ENCODE results near the gene ZNF790. TPM values are rescaled to one million over a fixed set of nuclear protein-coding genes. Genes with fewer than 3 reads are reported as not detected.

ZNF790 gene
- total and polyA plus RNA-seq, 2 of the 13 experiments (the other 11 are each of a cell fraction or from before 2014, with no cell fraction given) = 1.3 to 5.3 TPM

DNA sequence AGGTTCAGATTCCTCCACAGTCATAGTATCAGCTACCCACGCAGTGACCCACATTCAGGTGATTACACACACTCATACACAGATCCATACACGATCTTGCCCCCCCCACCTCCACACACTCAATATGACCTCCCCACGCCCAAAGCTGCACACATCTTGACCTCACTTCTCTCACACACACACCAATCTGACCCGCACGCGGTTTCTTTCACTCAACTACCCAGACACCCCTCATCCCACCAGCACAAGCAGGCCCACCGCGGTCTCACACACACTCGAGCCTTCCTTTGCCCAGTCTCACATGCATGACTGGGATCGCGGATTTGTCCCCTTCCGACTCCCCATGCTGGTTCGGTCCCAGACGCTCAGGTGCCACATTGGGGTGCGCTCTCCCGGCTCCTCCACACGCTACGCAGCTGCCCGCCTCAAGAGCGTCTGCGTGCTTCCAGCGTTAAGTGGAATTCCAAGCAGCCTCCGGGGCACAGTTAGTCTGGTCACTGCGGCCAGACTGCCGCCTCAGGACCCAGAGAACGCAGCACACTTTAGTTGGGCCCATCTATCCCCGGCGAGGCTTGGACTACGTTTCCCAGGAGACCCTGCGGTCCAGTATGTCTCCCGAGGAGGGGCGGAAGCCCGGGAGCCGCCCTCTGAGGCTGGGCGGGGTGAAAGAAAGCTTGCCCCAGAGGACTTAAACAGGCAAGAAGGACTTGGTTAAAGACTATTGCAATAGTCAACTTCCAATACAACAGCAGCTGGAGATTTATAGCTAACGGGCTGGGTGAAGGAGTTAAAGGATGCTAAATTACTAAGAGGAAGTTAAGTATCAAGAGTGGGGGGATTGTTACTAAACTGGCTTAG lies 11.7 kb upstream of the ZNF790 start (continued):
- TF ChIP-seq, protein P1, sequence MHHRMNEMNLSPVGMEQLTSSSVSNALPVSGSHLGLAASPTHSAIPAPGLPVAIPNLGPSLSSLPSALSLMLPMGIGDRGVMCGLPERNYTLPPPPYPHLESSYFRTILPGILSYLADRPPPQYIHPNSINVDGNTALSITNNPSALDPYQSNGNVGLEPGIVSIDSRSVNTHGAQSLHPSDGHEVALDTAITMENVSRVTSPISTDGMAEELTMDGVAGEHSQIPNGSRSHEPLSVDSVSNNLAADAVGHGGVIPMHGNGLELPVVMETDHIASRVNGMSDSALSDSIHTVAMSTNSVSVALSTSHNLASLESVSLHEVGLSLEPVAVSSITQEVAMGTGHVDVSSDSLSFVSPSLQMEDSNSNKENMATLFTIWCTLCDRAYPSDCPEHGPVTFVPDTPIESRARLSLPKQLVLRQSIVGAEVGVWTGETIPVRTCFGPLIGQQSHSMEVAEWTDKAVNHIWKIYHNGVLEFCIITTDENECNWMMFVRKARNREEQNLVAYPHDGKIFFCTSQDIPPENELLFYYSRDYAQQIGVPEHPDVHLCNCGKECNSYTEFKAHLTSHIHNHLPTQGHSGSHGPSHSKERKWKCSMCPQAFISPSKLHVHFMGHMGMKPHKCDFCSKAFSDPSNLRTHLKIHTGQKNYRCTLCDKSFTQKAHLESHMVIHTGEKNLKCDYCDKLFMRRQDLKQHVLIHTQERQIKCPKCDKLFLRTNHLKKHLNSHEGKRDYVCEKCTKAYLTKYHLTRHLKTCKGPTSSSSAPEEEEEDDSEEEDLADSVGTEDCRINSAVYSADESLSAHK (CRISPR knock-in tag; IDR thresholded peaks at IDR 0.05; ENCODE audit: borderline replicate concordance) = no peak
- no peak for TF ChIP-seq THYN1 (CRISPR knock-in tag; IDR thresholded peaks at IDR 0.05; ENCODE audit: borderline replicate concordance, low read depth)
- TF ChIP-seq IRF2 (CRISPR knock-in tag; IDR thresholded peaks at IDR 0.05) = peak; percentile 79
- TF ChIP-seq POGZ (CRISPR knock-in tag; IDR thresholded peaks at IDR 0.05) = 0 out of 2 replicates have a peak, but pooled peaks have one; percentile 35
- TF ChIP-seq, protein P2, sequence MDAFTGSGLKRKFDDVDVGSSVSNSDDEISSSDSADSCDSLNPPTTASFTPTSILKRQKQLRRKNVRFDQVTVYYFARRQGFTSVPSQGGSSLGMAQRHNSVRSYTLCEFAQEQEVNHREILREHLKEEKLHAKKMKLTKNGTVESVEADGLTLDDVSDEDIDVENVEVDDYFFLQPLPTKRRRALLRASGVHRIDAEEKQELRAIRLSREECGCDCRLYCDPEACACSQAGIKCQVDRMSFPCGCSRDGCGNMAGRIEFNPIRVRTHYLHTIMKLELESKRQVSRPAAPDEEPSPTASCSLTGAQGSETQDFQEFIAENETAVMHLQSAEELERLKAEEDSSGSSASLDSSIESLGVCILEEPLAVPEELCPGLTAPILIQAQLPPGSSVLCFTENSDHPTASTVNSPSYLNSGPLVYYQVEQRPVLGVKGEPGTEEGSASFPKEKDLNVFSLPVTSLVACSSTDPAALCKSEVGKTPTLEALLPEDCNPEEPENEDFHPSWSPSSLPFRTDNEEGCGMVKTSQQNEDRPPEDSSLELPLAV (CRISPR knock-in tag; conservative IDR thresholded peaks at IDR 0.05; ENCODE audit: low read depth) = no peak
- TF ChIP-seq FIP1L1 (IDR thresholded peaks at IDR 0.05; ENCODE audit: borderline replicate concordance, insufficient read depth, low read depth, low read length) = no peak
- no peak for TF ChIP-seq DR1 (CRISPR knock-in tag; IDR thresholded peaks at IDR 0.05)
- peak; percentile 20 for TF ChIP-seq ZNF335 (CRISPR knock-in tag; IDR thresholded peaks at IDR 0.05)
- TF ChIP-seq ZBTB7B (CRISPR knock-in tag; IDR thresholded peaks at IDR 0.05) = 0 out of 2 replicates have a peak, but pooled peaks have one; percentile 17
- no peak for TF ChIP-seq GATA4 (IDR thresholded peaks at IDR 0.05; ENCODE audit: borderline replicate concordance, low read depth)
- TF ChIP-seq, protein P3, sequence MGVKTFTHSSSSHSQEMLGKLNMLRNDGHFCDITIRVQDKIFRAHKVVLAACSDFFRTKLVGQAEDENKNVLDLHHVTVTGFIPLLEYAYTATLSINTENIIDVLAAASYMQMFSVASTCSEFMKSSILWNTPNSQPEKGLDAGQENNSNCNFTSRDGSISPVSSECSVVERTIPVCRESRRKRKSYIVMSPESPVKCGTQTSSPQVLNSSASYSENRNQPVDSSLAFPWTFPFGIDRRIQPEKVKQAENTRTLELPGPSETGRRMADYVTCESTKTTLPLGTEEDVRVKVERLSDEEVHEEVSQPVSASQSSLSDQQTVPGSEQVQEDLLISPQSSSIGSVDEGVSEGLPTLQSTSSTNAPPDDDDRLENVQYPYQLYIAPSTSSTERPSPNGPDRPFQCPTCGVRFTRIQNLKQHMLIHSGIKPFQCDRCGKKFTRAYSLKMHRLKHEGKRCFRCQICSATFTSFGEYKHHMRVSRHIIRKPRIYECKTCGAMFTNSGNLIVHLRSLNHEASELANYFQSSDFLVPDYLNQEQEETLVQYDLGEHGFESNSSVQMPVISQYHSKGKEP (CRISPR knock-in tag; IDR thresholded peaks at IDR 0.05) = 0 out of 2 replicates have a peak, but pooled peaks have one; percentile 42
- TF ChIP-seq KLF12 (CRISPR knock-in tag; IDR thresholded peaks at IDR 0.05; ENCODE audit: borderline replicate concordance) = peak; percentile 87; the same call in 1 of the 2 replicates
- TF ChIP-seq ZSCAN30 (CRISPR knock-in tag; IDR thresholded peaks at IDR 0.05) = no peak
- TF ChIP-seq, protein P4, sequence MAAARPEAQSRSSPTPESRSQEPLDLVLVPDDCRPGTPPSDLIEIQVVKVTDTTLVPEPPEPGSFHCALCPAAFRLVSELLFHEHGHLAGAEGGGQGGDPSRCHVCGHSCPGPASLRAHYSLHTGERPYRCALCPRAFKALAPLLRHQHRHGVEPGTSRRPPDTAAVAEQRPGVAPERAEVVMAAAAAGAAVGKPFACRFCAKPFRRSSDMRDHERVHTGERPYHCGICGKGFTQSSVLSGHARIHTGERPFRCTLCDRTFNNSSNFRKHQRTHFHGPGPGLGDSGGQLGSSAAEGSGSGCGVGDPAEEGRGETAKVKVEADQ (CRISPR knock-in tag; IDR thresholded peaks at IDR 0.05; ENCODE audit: borderline replicate concordance) = peak; percentile 22; the same call in 1 of the 2 replicates
- no peak for TF ChIP-seq FOSL1 (CRISPR knock-in tag; IDR thresholded peaks at IDR 0.05; ENCODE audit: borderline replicate concordance)
- TF ChIP-seq KDM5A (IDR thresholded peaks at IDR 0.05; ENCODE audit: borderline replicate concordance, low read length) = no peak
- TF ChIP-seq ZNF263 (CRISPR knock-in tag; IDR thresholded peaks at IDR 0.05) = no peak
- no peak for TF ChIP-seq ZNF12 (CRISPR knock-in tag; IDR thresholded peaks at IDR 0.05)
- peak; percentile 70; the same call in 1 of the 2 replicates for TF ChIP-seq TOPORS (CRISPR knock-in tag; IDR thresholded peaks at IDR 0.05)
- no peak for TF ChIP-seq CREB1 (IDR thresholded peaks at IDR 0.05)
- 0 out of 2 replicates have a peak, but pooled peaks have one; percentile 9 for TF ChIP-seq CREB1 (CRISPR knock-in tag; IDR thresholded peaks at IDR 0.05)
- TF ChIP-seq ZNF451 (CRISPR knock-in tag; IDR thresholded peaks at IDR 0.05) = no peak
- TF ChIP-seq AHR (CRISPR knock-in tag; IDR thresholded peaks at IDR 0.05) = no peak; the same call in 1 of the 2 replicates
- TF ChIP-seq KLF9 (CRISPR knock-in tag; IDR thresholded peaks at IDR 0.05; ENCODE audit: low read depth) = no peak
